RWPE2 (cell line): ENCODE results near the gene AIM2.

Experiments used
- ATAC-seq: fragments of 200-7000 bp; cut with Tn5 transposase; 3 replicates; pipeline ENCODE4 v1.9.1; 2021; ENCODE audit warnings: low read depth
- DNase-seq: peaks from one replicate; pipeline ENCODE4 v3.0.0-alpha.2; 2020; ENCODE audit warnings: low spot score
- H3K27ac ChIP-seq: fragments of 450-650 bp; 2 replicates; pipeline ENCODE4 v1.5.1; 2017; ENCODE audit warnings: mild to moderate bottlenecking; ENCODE audit not compliant: poor library complexity, severe bottlenecking
- H3K27me3 ChIP-seq: fragments of 250-450 bp; sonication (Bioruptor Pico); 2 replicates; pipeline ENCODE4 v1.5.1; 2021; ENCODE audit warnings: mild to moderate bottlenecking, moderate library complexity; ENCODE audit not compliant: insufficient read depth, poor library complexity, severe bottlenecking
- H3K36me3 ChIP-seq: fragments of 250-450 bp; sonication (Bioruptor Pico); 2 replicates; pipeline ENCODE4 v1.5.1; 2020; ENCODE audit warnings: low read depth, mild to moderate bottlenecking, moderate library complexity
- H3K4me1 ChIP-seq: fragments of 250-450 bp; sonication (Bioruptor Pico); 2 replicates; pipeline ENCODE4 v1.5.1; 2021; ENCODE audit warnings: mild to moderate bottlenecking, moderate library complexity; ENCODE audit not compliant: insufficient read depth, poor library complexity, severe bottlenecking
- H3K4me3 ChIP-seq: fragments of 250-450 bp; sonication (Bioruptor Pico); 2 replicates; pipeline ENCODE4 v1.5.1; 2021; ENCODE audit warnings: mild to moderate bottlenecking, moderate library complexity; ENCODE audit not compliant: severe bottlenecking
- H3K9me3 ChIP-seq: fragments of 250-450 bp; sonication (Bioruptor Pico); 2 replicates; pipeline ENCODE4 v1.5.1; 2021; ENCODE audit warnings: mild to moderate bottlenecking, moderate library complexity; ENCODE audit not compliant: severe bottlenecking
- TF ChIP-seq, protein P1 (sequence below): fragments of 450-650 bp; IDR thresholded peaks from one replicate; pipeline ENCODE4 v1.5.1; 2017; ENCODE audit warnings: mild to moderate bottlenecking, moderate library complexity; ENCODE audit not compliant: poor library complexity, severe bottlenecking

The AIM2 gene, protein sequence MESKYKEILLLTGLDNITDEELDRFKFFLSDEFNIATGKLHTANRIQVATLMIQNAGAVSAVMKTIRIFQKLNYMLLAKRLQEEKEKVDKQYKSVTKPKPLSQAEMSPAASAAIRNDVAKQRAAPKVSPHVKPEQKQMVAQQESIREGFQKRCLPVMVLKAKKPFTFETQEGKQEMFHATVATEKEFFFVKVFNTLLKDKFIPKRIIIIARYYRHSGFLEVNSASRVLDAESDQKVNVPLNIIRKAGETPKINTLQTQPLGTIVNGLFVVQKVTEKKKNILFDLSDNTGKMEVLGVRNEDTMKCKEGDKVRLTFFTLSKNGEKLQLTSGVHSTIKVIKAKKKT

GRCh38 chr1:159076438-159077119 lies at the start of gene AIM2:
TSS of gene AIM2 (minus strand) at chr1:159076766. CDS start at chr1:159073499, 3,267 bp downstream.
- ATAC-seq: no peak
- Histone ChIP-seq H3K27ac (no peak within 1 kb of the TSS), H3K4me3 (no peak within 1 kb of the TSS), H3K27me3 (no peaks in the 10 kb centered on the region), H3K9me3 (no peaks in the 10 kb centered on the region), H3K4me1 (no peaks in the 10 kb centered on the region), H3K36me3 (no peaks in the 10 kb centered on the region)
- no peak for DNase-seq
- TF ChIP-seq, protein P1, sequence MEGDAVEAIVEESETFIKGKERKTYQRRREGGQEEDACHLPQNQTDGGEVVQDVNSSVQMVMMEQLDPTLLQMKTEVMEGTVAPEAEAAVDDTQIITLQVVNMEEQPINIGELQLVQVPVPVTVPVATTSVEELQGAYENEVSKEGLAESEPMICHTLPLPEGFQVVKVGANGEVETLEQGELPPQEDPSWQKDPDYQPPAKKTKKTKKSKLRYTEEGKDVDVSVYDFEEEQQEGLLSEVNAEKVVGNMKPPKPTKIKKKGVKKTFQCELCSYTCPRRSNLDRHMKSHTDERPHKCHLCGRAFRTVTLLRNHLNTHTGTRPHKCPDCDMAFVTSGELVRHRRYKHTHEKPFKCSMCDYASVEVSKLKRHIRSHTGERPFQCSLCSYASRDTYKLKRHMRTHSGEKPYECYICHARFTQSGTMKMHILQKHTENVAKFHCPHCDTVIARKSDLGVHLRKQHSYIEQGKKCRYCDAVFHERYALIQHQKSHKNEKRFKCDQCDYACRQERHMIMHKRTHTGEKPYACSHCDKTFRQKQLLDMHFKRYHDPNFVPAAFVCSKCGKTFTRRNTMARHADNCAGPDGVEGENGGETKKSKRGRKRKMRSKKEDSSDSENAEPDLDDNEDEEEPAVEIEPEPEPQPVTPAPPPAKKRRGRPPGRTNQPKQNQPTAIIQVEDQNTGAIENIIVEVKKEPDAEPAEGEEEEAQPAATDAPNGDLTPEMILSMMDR: no peak

GRCh38 chr1:159123587-159123986 lies 47.0 kb upstream of the AIM2 start:
- Histone ChIP-seq H3K4me3 (no peak overlapping the region), H3K27me3 (no peaks in the 10 kb centered on the region), H3K27ac (no peak overlapping the region), H3K4me1 (no peaks in the 10 kb centered on the region), H3K9me3 (no peaks in the 10 kb centered on the region), H3K36me3 (no peaks in the 10 kb centered on the region)
- ATAC-seq: no peak
- no peak for DNase-seq
- TF ChIP-seq, protein P1: no peak

DNA sequence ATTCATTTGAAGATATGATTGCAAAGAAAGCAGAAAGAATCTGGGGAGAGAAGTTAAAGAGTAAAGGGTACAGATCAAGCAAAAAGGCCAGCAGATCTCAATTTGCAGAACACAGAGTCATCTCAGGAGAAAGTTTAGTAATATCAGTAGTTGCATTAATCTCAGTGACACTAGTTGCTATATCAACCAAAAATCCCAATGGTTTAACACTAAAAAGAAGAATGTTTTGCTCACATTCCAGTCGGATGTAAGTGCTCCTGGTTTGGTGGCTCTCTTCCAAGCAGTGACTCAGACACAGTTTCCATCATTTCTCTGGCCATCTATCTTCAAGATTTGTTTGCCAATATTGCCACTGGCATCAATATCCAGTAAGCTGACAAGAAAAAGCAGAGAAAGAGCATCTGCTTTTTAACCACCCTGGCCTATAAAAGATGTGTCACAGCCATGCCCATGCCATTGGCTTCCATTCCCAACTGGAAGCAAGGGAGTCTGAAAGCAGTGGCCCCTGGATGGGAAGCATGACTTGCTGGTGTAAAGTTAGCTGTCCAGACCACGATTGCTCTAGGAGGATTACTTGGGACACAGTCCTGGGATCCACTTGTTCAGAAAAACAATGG lies 45.5 kb upstream of the AIM2 start:
- peak; percentile 60; the same call in 2 of the 3 replicates for ATAC-seq
- DNase-seq: no peak

GRCh38 chr1:159121526-159121925 lies 45.0 kb upstream of the AIM2 start:
- Histone ChIP-seq H3K36me3 (no peaks in the 10 kb centered on the region), H3K9me3 (no peaks in the 10 kb centered on the region), H3K27ac (no peak overlapping the region), H3K4me3 (no peak overlapping the region), H3K4me1 (no peaks in the 10 kb centered on the region), H3K27me3 (no peaks in the 10 kb centered on the region)
- TF ChIP-seq, protein P1: no peak
- DNase-seq: no peak
- ATAC-seq: no peak

More for the DNA sequence above, 45.5 kb upstream of the AIM2 start:
- no peaks in the 10 kb centered on the region for H3K36me3 ChIP-seq
- no peaks in the 10 kb centered on the region for H3K9me3 ChIP-seq
- TF ChIP-seq, protein P1: no peak
- no peak overlapping the region for H3K27ac ChIP-seq
- no peaks in the 10 kb centered on the region for H3K4me1 ChIP-seq
- H3K4me3 ChIP-seq: no peak overlapping the region
- no peaks in the 10 kb centered on the region for H3K27me3 ChIP-seq
